Ovary (tissue), 9 donors: ENCODE results near the gene NSRP1. TPM values are rescaled to one million over a fixed set of nuclear protein-coding genes. Genes with fewer than 3 reads are reported as not detected.

Experiments used
- DNase-seq, 5 donors: peaks; one replicate each; pipeline ENCODE4 v3.0.0-alpha.2; 2019 to 2020
- H3K27ac ChIP-seq, 2 donors: fragments of 200-600 bp; one replicate each; pipeline versions ENCODE4 v1.5.1 to v1.8.0; 2019 to 2022
- H3K27me3 ChIP-seq: fragments of 200-600 bp; one replicate; pipeline ENCODE4 v1.8.0; 2022
- H3K36me3 ChIP-seq: fragments of 200-600 bp; sonication (generic); one replicate; pipeline ENCODE4 v1.5.1; 2019
- H3K4me1 ChIP-seq: one replicate; pipeline ENCODE4 v1.8.1; 2013; ENCODE audit warnings: mild to moderate bottlenecking, moderate library complexity; ENCODE audit not compliant: insufficient read depth
- H3K4me3 ChIP-seq: fragments of 200-600 bp; sonication (generic); one replicate; pipeline ENCODE4 v1.5.1; 2017
- H3K9me3 ChIP-seq, 2 donors: fragments of 200-600 bp in 1 of 2; sonication (generic) in 1 of 2; one replicate each; pipeline versions ENCODE4 v1.5.1 to v1.8.1; 2013 to 2019; ENCODE audit warnings: mild to moderate bottlenecking in 1 of 2, moderate library complexity in 1 of 2
- EP300 ChIP-seq: sonication (generic); formaldehyde crosslinking; IDR thresholded peaks from one replicate; pipeline ENCODE4 v1.6.1; 2017; ENCODE audit warnings: antibody characterized with exemption
- POLR2A ChIP-seq: fragments of 450-650 bp; IDR thresholded peaks from one replicate; pipeline ENCODE4 v1.6.1; 2017; ENCODE audit warnings: antibody characterized with exemption, mild to moderate bottlenecking, moderate library complexity
- WGBS, 3 donors: extraction: QIAGEN DNeasy Blood & Tissue Kit in 1 of 3; methylation state at CpG; one replicate each; pipeline versions ENCODE4 v1.1.5 to v1.1.7; 2013 to 2017; 5-methylcytosine and 5-hydroxymethylcytosine counted together
- intact Hi-C, 4 donors: fragments of 100-400 bp; cut with DNase I; formaldehyde crosslinking; loops; one replicate each; pipeline versions ENCODE4 v1.11.0 to v1.15.1; 2022 to 2023
- polyA plus RNA-seq, 2 donors: library from polyadenylated mRNA; stranded (reverse); fragments of 200-250 nt in 1 of 2; fragments of 350-450 nt in 1 of 2; fragmentation: Illumina TruSeq in 1 of 2; extraction: RNeasy Lipid Tissue Mini Kit (QIAGEN cat#74804) in 1 of 2; gene quantifications; one replicate each; pipeline ENCODE4 v1.2.3, GENCODE V29; 2013 to 2014
- total RNA-seq, 7 donors: library from RNA; depleted of rRNA in 2 of 7; stranded (reverse); fragments of >200 nt in 2 of 7; fragmentation: NEBNext Ultra II Directional in 3 of 7; extraction: Animal tissue kit (Norgen Biotek cat#: 25700) in 3 of 7; gene quantifications; one replicate each; pipeline versions ENCODE4 v1.1.0 to v1.2.4, GENCODE V29; 2016 to 2023
- TF ChIP-seq, protein P1 (sequence below), 3 donors: fragments of 450-650 bp in 2 of 3; fragments of 200-600 bp in 1 of 3; IDR thresholded peaks; one replicate each; pipeline versions ENCODE4 v1.5.1 to v1.8.0; 2016 to 2022; ENCODE audit warnings: antibody characterized with exemption in 3 of 3, mild to moderate bottlenecking in 1 of 3
- donor health status: DM: no; HTN: no; CAD: no; lungs with moderate emphysema.
- donor health status: DM: no; HTN: no; CAD: no.
- donor health status: Bipolar disorder and iron deficiency.
- donor health status: DM: yes; HTN: yes; CAD: no.
- donor health status: DM: no; HTN: no; CAD: no.
- donor health status: DM: yes; HTN: yes; CAD: no.

The NSRP1 gene
- total and polyA plus RNA-seq, 9 donors: 19.0 to 42.1 (median 26.6) TPM

DNA sequence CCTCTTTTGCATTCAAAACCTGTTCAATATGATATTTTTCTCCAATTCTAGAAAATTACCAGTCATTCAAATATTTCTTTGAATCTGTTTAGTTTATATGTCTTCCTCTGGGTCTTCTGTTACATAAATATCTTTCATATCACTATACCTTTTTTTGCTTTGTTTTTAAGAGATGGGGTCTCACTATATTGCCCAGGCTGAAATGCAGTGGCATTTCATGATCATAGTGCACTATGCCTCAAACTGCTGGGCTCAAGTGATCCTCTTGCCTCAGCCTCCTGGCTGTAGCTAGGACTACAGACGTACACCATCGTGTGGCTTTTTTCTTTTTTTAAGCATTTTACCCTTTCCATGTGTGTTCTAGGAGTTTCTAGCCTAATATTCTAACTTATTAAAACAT, 38.8 kb downstream of the NSRP1 start:
- no peak overlapping the region for H3K27ac ChIP-seq
- no peaks in the 10 kb centered on the region for H3K27me3 ChIP-seq
- H3K4me1 ChIP-seq: no peaks in the 10 kb centered on the region
- H3K36me3 ChIP-seq: no peaks in the 10 kb centered on the region
- no peaks in the 10 kb centered on the region for H3K9me3 ChIP-seq
- TF ChIP-seq EP300 (no peak), POLR2A (no peak)
- TF ChIP-seq, protein P1, sequence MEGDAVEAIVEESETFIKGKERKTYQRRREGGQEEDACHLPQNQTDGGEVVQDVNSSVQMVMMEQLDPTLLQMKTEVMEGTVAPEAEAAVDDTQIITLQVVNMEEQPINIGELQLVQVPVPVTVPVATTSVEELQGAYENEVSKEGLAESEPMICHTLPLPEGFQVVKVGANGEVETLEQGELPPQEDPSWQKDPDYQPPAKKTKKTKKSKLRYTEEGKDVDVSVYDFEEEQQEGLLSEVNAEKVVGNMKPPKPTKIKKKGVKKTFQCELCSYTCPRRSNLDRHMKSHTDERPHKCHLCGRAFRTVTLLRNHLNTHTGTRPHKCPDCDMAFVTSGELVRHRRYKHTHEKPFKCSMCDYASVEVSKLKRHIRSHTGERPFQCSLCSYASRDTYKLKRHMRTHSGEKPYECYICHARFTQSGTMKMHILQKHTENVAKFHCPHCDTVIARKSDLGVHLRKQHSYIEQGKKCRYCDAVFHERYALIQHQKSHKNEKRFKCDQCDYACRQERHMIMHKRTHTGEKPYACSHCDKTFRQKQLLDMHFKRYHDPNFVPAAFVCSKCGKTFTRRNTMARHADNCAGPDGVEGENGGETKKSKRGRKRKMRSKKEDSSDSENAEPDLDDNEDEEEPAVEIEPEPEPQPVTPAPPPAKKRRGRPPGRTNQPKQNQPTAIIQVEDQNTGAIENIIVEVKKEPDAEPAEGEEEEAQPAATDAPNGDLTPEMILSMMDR (IDR thresholded peaks at IDR 0.05): no peak
- no peak for DNase-seq
- intact Hi-C loops: no loop called here
- 95 to 98% (median 96%) methylated on average over 2 of the region's 2 CpGs for WGBS, 3 donors
- no peak overlapping the region for H3K4me3 ChIP-seq

DNA sequence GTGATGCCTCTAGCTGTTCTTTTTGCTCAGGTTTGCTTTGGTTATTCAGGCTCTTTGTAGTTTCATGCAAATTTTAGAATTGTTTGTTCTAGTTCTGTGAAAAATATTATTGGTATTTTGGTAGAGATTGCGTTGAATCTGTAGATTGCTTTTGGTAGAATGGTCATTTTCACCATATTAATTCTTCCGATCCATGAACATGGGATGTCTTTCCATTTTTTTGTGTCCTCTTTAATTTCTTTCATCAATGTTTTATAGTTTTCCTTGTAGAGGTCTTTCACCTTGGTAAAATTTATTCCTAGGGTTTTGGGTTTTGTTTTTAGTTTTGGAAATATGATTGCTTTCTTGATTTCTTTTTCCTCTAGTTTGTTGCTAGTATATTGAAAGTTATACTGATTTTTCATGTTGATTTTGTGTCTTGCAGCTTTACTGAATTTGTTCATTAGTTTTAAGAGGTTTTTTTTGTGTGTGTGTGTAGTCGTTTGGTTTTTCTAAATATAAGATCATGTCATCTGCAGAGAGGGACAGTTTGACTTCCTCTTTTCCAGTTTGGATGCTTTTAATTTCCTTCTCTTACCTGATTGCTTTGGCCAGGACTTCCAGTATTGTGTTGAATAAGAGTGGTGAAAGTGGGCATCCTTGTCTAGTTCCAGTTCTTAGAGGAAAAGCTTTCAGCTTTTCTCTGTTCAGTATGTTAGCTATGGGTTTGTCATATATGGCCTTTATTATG, 42.4 kb downstream of the NSRP1 start:
- Histone ChIP-seq H3K4me1 (no peaks in the 10 kb centered on the region), H3K27ac (no peak overlapping the region), H3K27me3 (no peaks in the 10 kb centered on the region), H3K9me3 (no peaks in the 10 kb centered on the region), H3K36me3 (no peaks in the 10 kb centered on the region), H3K4me3 (no peak overlapping the region)
- no peak for DNase-seq
- intact Hi-C loops: no loop called here
- TF ChIP-seq, protein P1 (IDR thresholded peaks at IDR 0.05): no peak
- WGBS, 3 donors: 93 to 99% (median 97%) methylated on average over 3 of the region's 3 CpGs

DNA sequence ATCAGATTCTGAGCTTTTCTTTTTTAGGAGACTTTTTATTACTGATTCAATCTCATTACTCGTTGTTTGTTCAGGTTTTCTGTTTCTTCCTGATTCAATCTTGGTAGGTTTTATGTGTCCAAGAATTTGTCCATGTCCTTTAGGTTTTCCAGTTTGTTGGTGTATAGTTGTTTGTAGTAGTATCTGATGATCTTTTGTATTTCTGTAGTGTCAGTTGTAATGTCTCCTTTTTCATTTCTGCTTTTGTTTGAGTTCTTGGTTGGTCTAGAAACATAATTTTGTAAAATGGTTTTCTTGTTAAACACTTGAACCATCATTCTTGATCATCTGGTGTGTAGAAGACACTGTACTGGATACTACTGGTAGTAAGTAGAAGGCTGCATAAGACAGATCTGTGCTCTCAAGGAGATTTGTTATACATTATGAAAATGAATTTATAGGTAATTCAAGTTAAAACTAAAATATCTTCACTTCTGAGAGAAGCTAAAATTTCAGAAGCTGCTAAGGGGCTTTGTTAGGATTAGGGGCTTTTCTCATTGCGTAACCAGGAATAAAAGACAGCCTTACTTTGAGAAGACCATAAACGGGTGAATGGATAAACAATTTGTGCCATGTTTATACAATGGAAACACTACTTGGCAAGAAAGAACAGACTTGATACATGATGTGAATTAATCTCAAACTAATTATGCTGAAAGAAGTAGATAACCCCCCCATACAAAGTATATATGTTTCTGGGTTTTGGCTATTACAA, 44.0 kb downstream of the NSRP1 start:
- Histone ChIP-seq H3K27me3 (no peaks in the 10 kb centered on the region), H3K4me3 (no peak overlapping the region), H3K36me3 (no peaks in the 10 kb centered on the region), H3K4me1 (peaks cover 2% of the 10 kb centered on the region), H3K9me3 (no peaks in the 10 kb centered on the region), H3K27ac (no peak overlapping the region)
- DNase-seq: no peak
- TF ChIP-seq, protein P1 (IDR thresholded peaks at IDR 0.05): no peak
- TF ChIP-seq EP300 (no peak), POLR2A (no peak)
- intact Hi-C loops: no loop called here
- 85 to 94% (median 91%) methylated on average over 3 of the region's 3 CpGs for whole genome bisulfite sequencing, 3 donors

DNA sequence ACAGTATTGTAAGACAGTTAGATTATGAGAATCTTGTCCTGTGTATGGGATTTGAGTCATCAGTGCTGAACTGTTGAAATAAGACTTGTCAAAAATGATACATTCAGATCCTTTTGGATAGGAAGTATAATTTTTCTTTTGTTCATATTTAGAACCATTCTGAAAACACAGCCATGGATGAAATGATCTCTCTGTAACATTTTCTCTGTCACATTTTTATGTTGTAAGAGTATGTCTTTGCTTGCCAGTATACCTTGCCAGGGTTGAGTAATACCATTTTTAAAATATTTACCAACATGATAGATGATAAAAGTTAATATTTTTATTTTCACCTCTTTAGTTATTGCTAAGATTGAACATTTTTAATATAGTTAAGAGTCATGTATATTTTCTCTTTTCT, 45.0 kb downstream of the NSRP1 start:
- intact Hi-C loops: no loop called here
- Histone ChIP-seq H3K4me3 (no peak overlapping the region), H3K36me3 (no peaks in the 10 kb centered on the region), H3K27ac (no peak overlapping the region), H3K9me3 (no peaks in the 10 kb centered on the region), H3K4me1 (peaks cover 2% of the 10 kb centered on the region), H3K27me3 (no peaks in the 10 kb centered on the region)
- DNase-seq: no peak
- TF ChIP-seq, protein P1 (IDR thresholded peaks at IDR 0.05): no peak
- TF ChIP-seq POLR2A (no peak), EP300 (no peak)
